Natural killer cell (primary cell): Measurements from ENCODE around the gene RYR2. TPM values are rescaled to one million over a fixed set of nuclear protein-coding genes. Genes with fewer than 3 reads are reported as not detected.

ENCODE experiments used
- ATAC-seq, 3 donors: fragments of 150-1000 bp in 2 of 3; fragments of 200-7000 bp in 1 of 3; cut with Tn5 transposase; 1 replicate in 1 of 3; 2 replicates in 2 of 3; pipeline ENCODE4 v1.10.0; 2021; ENCODE audit warnings: mild to moderate bottlenecking in 2 of 3, moderate library complexity in 2 of 3
- DNase-seq, 2 donors: peaks; one replicate each; pipeline versions ENCODE4 v3.0.0 to v3.0.0-alpha.2; 2013 to 2021; ENCODE audit warnings: mixed read lengths in 1 of 2
- H3K27ac ChIP-seq: one replicate; pipeline ENCODE4 v1.5.1; 2013; ENCODE audit warnings: mild to moderate bottlenecking, low read length
- H3K27me3 ChIP-seq: one replicate; pipeline ENCODE4 v1.6.1; 2013; ENCODE audit warnings: low read length; ENCODE audit not compliant: control insufficient read depth, insufficient read depth
- H3K36me3 ChIP-seq: one replicate; pipeline ENCODE4 v1.6.1; 2013; ENCODE audit warnings: low read length; ENCODE audit not compliant: control insufficient read depth, insufficient read depth
- H3K4me1 ChIP-seq: one replicate; pipeline ENCODE4 v1.6.1; 2013; ENCODE audit warnings: low read length; ENCODE audit not compliant: control insufficient read depth, insufficient read depth
- H3K4me3 ChIP-seq: one replicate; pipeline ENCODE4 v1.5.1; 2013; ENCODE audit warnings: low read length
- H3K9me3 ChIP-seq: one replicate; pipeline ENCODE4 v1.6.1; 2013; ENCODE audit warnings: low read length; ENCODE audit not compliant: control insufficient read depth, insufficient read depth
- H3K27ac Mint-ChIP-seq, 2 donors: one replicate each; pipeline ENCODE4 v1.8.0; 2022; ENCODE audit warnings: mild to moderate bottlenecking in 2 of 2, mixed read lengths in 2 of 2, moderate library complexity in 1 of 2
- H3K27me3 Mint-ChIP-seq, 2 donors: one replicate each; pipeline ENCODE4 v1.8.0; 2022; ENCODE audit warnings: low read depth in 2 of 2, mixed read lengths in 2 of 2
- H3K36me3 Mint-ChIP-seq: one replicate; pipeline ENCODE4 v1.8.0; 2022; ENCODE audit warnings: mixed read lengths
- H3K4me1 Mint-ChIP-seq, 2 donors: one replicate each; pipeline ENCODE4 v1.8.0; 2022; ENCODE audit warnings: mixed read lengths in 2 of 2
- H3K4me3 Mint-ChIP-seq: one replicate; pipeline ENCODE4 v1.8.0; 2022; ENCODE audit warnings: mild to moderate bottlenecking, moderate library complexity, mixed read lengths
- H3K9me3 Mint-ChIP-seq, 2 donors: one replicate each; pipeline ENCODE4 v1.8.0; 2022; ENCODE audit warnings: mixed read lengths in 2 of 2
- WGBS: methylation state at CpG from one replicate; pipeline ENCODE4 v1.1.7; 2013; ENCODE audit warnings: missing lambda C conversion rate; ENCODE audit not compliant: insufficient coverage; 5-methylcytosine and 5-hydroxymethylcytosine counted together
- intact Hi-C: fragments of 100-400 bp; cut with micrococcal nuclease; formaldehyde crosslinking; loops from one replicate; pipeline ENCODE4 v1.14.2; 2022
- total RNA-seq, 4 donors: library from RNA; stranded (reverse); fragments of 120-200 nt in 1 of 4; gene quantifications; one replicate each; pipeline versions ENCODE4 v1.2.3 to v1.2.4, GENCODE V29; 2013 to 2022
- TF ChIP-seq, protein P1 (sequence below): fragments of 200-600 bp; IDR thresholded peaks from one replicate; pipeline ENCODE4 v1.8.0; 2022; ENCODE audit warnings: antibody characterized with exemption

The RYR2 gene
- total RNA-seq, 3 donors from 2014 or later (not counting 1 experiment from before 2014, with no cell fraction given) = 0.13 to 1.2 (median 0.38) TPM

DNA sequence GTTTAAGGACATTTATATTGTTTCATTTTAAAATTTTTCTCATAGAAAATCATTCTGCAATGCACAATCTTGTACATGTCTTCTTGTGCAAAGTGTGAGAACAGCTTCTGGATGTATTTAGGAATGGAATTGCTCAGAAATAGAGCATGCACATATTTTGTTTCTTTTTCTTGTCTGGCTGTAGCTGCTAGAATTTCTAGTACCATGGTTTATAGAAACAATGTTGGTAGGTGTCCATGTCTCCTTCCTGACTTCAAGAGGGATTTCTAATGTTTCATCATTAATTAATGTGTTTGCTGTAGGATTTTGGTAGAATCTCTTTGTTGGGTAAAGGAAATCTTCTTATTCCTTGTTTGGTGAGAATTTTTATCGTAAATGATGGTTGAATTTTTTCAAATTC is 99.0 kb downstream of the RYR2 start:
- Mint-ChIP-seq H3K4me1 (no peaks in the 10 kb centered on the region), H3K4me3 (no peak overlapping the region), H3K9me3 (peaks cover 3% of the 10 kb centered on the region in 2 donors), H3K27me3 (no peaks in the 10 kb centered on the region), H3K36me3 (no peaks in the 10 kb centered on the region), H3K27ac (no peak overlapping the region)
- Histone ChIP-seq H3K4me1 (no peaks in the 10 kb centered on the region), H3K27me3 (no peaks in the 10 kb centered on the region), H3K9me3 (no peaks in the 10 kb centered on the region), H3K36me3 (no peaks in the 10 kb centered on the region), H3K27ac (no peak overlapping the region), H3K4me3 (no peak overlapping the region)
- TF ChIP-seq, protein P1, sequence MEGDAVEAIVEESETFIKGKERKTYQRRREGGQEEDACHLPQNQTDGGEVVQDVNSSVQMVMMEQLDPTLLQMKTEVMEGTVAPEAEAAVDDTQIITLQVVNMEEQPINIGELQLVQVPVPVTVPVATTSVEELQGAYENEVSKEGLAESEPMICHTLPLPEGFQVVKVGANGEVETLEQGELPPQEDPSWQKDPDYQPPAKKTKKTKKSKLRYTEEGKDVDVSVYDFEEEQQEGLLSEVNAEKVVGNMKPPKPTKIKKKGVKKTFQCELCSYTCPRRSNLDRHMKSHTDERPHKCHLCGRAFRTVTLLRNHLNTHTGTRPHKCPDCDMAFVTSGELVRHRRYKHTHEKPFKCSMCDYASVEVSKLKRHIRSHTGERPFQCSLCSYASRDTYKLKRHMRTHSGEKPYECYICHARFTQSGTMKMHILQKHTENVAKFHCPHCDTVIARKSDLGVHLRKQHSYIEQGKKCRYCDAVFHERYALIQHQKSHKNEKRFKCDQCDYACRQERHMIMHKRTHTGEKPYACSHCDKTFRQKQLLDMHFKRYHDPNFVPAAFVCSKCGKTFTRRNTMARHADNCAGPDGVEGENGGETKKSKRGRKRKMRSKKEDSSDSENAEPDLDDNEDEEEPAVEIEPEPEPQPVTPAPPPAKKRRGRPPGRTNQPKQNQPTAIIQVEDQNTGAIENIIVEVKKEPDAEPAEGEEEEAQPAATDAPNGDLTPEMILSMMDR = no peak
- WGBS = 78% methylated on average over 1 of the region's 1 CpG
- ATAC-seq (no peak), DNase-seq (no peak)
- intact Hi-C loops = no loop called here

DNA sequence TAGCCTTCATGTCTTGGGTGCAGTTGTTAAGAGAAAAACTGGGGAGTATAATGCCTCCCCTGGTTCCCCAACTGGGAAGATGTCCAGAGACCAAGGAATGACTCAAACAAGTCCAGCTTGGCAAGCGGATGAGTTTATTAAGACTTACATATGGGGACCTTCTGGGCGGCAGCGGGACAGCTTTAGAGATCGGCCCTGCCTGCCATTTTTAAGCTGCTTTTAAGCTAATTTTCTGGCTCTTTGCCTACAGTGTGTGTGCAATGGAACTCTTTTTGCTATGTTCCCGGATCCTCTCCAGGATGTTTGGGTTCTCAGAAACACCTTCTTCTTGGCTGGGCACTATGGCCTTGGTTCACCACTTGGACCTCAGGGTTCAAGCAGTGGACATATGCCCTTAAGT is 99.5 kb downstream of the RYR2 start:
- DNase-seq = no peak
- no peak overlapping the region for H3K27ac Mint-ChIP-seq
- Histone ChIP-seq H3K36me3 (no peaks in the 10 kb centered on the region), H3K4me3 (no peak overlapping the region), H3K9me3 (no peaks in the 10 kb centered on the region), H3K27ac (no peak overlapping the region), H3K4me1 (no peaks in the 10 kb centered on the region), H3K27me3 (no peaks in the 10 kb centered on the region)
- H3K4me3 Mint-ChIP-seq = no peak overlapping the region
- 94% methylated on average over 5 of the region's 5 CpGs for whole genome bisulfite sequencing
- no peaks in the 10 kb centered on the region for H3K36me3 Mint-ChIP-seq
- intact Hi-C loops = no loop called here
- TF ChIP-seq, protein P1 = no peak
- H3K4me1 Mint-ChIP-seq = no peaks in the 10 kb centered on the region
- peaks cover 3% of the 10 kb centered on the region in 2 donors for H3K9me3 Mint-ChIP-seq
- no peaks in the 10 kb centered on the region for H3K27me3 Mint-ChIP-seq
- ATAC-seq = no peak

DNA sequence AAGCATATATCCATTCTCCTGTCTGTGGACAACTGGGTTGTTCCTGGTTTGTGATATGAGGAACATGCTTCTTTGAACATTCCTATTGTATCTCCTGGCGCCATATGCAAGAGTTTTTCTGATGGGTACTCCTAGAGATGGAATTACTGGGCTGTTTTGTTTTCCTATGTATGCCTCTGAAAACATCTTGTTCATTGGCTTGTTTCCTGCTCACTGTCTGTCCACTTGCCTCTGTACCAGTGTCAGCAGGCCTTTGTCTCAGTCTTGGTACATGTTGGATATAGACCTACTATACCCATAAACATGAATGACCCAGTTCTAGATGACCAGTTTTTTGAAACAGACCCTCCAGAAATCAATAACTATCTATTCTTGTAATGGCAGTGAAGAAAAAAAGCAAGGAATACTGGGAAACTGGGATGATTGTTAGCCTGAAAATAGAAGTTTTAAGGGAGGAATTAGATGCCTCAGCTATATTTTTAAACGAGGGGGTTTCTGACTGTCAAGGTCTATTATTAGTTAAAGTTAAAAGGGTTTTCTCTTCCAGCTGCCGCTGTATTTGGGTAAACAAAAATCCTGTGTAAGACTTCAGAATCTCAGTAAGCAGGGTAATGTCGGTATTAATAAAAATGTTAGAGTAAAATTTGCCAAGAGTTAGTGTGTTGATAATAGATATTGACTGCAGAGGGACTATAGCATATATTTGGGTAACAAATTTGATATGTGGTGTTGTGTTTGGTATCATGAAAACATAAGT is 103.6 kb downstream of the RYR2 start:
- H3K27me3 Mint-ChIP-seq = no peaks in the 10 kb centered on the region
- H3K9me3 ChIP-seq = peaks cover 3% of the 10 kb centered on the region
- H3K27ac Mint-ChIP-seq = no peak overlapping the region
- H3K4me1 Mint-ChIP-seq = no peaks in the 10 kb centered on the region
- H3K4me3 ChIP-seq = no peak overlapping the region
- TF ChIP-seq, protein P1 = no peak
- intact Hi-C loops = no loop called here
- 83% methylated on average over 4 of the region's 4 CpGs for WGBS
- H3K4me3 Mint-ChIP-seq = no peak overlapping the region
- no peak overlapping the region for H3K27ac ChIP-seq
- peaks cover 3% of the 10 kb centered on the region in 2 donors for H3K9me3 Mint-ChIP-seq
- no peaks in the 10 kb centered on the region for H3K36me3 ChIP-seq
- DNase-seq (no peak), ATAC-seq (no peak)
- no peaks in the 10 kb centered on the region for H3K36me3 Mint-ChIP-seq
- no peaks in the 10 kb centered on the region for H3K4me1 ChIP-seq
- no peaks in the 10 kb centered on the region for H3K27me3 ChIP-seq

DNA sequence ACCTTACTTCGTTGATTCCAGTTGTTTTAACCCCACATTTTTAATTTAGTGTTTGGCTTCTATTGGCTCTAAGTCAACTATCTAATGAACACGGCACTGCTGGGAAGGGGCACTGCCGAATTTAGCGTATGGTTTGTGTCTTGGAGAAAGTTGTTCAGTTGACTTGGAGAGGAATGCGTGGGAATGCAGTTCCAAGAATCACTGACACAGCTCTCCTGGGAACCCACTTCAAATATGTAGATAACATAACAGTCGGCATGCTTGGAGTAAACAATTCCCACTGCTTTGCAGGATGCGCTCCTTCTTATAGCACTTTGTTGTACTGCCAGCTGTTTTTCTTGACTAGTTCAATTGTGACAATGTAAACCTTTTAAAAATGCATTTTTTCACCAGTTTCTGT is 104.3 kb downstream of the RYR2 start:
- Histone ChIP-seq H3K27ac (no peak overlapping the region), H3K36me3 (no peaks in the 10 kb centered on the region), H3K4me1 (no peaks in the 10 kb centered on the region), H3K4me3 (no peak overlapping the region), H3K27me3 (no peaks in the 10 kb centered on the region), H3K9me3 (peaks cover 3% of the 10 kb centered on the region)
- no peak for ATAC-seq
- H3K27me3 Mint-ChIP-seq = no peaks in the 10 kb centered on the region
- H3K36me3 Mint-ChIP-seq = no peaks in the 10 kb centered on the region
- WGBS = 70% methylated on average over 7 of the region's 7 CpGs
- DNase-seq = no peak
- H3K4me1 Mint-ChIP-seq = no peaks in the 10 kb centered on the region
- H3K9me3 Mint-ChIP-seq = peaks cover 3% of the 10 kb centered on the region in 2 donors
- H3K27ac Mint-ChIP-seq = no peak overlapping the region
- intact Hi-C loops = no loop called here
- H3K4me3 Mint-ChIP-seq = no peak overlapping the region
- TF ChIP-seq, protein P1 = no peak
